Lower leg skin (tissue), 4 donors: Measurements from ENCODE around the gene TXNDC8. TPM values are rescaled to one million over a fixed set of nuclear protein-coding genes. Genes with fewer than 3 reads are reported as not detected.

Source experiments
- DNase-seq, 2 donors: peaks; one replicate each; pipeline ENCODE4 v3.0.0-alpha.2; 2019; ENCODE audit warnings: low spot score in 2 of 2
- H3K4me3 ChIP-seq: fragments of 200-600 bp; sonication (generic); 2 replicates; pipeline ENCODE4 v1.5.1; 2017; ENCODE audit warnings: mild to moderate bottlenecking, low read depth; ENCODE audit not compliant: poor library complexity, severe bottlenecking
- POLR2A ChIP-seq, 2 donors: fragments of 450-650 bp; IDR thresholded peaks; one replicate each; pipeline ENCODE4 v1.6.1; 2016 to 2017; ENCODE audit warnings: antibody characterized with exemption in 2 of 2, mild to moderate bottlenecking in 1 of 2, moderate library complexity in 1 of 2
- WGBS, 2 donors: methylation state at CpG; one replicate each; pipeline ENCODE4 v1.1.5; 2018; 5-methylcytosine and 5-hydroxymethylcytosine counted together
- intact Hi-C: fragments of 100-400 bp; cut with DNase I; formaldehyde crosslinking; loops from one replicate; pipeline ENCODE4 v1.15.0; 2023; ENCODE audit warnings: low total_unique reads
- total RNA-seq, 4 donors: library from RNA; depleted of rRNA; stranded (reverse); fragments of >200 nt; gene quantifications; one replicate each; pipeline ENCODE4 v1.1.0, GENCODE V29; 2016
- TF ChIP-seq, protein P1 (sequence below), 3 donors: fragments of 450-650 bp; IDR thresholded peaks; one replicate each; pipeline ENCODE4 v1.5.1; 2016; ENCODE audit warnings: antibody characterized with exemption in 3 of 3, mild to moderate bottlenecking in 3 of 3, moderate library complexity in 2 of 3

The TXNDC8 gene
- total RNA-seq, 4 donors from 2014 or later = not detected

DNA sequence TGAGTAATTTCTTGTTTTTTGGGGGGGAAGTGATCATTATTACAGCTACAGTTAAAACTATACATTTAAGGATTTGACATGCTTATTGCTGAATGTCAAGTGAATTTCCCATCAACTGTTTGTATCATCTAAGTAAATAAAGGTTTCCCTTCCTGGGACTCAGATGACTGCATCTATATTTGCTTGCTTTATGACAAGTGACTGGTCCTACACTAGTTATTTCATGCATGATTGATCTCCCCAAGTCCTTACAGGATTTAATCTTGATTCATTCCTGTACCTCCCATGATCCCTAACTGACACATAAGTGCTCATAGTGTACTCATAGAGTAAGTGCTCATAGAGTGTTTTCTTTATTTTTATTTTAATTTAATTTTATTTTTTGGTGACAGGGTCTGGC lies 2.8 kb downstream of the TXNDC8 start:
- no peak for DNase-seq
- intact Hi-C loops = no loop called here
- TF ChIP-seq POLR2A (IDR thresholded peaks at IDR 0.05) = no peak
- TF ChIP-seq, protein P1, sequence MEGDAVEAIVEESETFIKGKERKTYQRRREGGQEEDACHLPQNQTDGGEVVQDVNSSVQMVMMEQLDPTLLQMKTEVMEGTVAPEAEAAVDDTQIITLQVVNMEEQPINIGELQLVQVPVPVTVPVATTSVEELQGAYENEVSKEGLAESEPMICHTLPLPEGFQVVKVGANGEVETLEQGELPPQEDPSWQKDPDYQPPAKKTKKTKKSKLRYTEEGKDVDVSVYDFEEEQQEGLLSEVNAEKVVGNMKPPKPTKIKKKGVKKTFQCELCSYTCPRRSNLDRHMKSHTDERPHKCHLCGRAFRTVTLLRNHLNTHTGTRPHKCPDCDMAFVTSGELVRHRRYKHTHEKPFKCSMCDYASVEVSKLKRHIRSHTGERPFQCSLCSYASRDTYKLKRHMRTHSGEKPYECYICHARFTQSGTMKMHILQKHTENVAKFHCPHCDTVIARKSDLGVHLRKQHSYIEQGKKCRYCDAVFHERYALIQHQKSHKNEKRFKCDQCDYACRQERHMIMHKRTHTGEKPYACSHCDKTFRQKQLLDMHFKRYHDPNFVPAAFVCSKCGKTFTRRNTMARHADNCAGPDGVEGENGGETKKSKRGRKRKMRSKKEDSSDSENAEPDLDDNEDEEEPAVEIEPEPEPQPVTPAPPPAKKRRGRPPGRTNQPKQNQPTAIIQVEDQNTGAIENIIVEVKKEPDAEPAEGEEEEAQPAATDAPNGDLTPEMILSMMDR (IDR thresholded peaks at IDR 0.05) = no peak
- no peak overlapping the region for H3K4me3 ChIP-seq

DNA sequence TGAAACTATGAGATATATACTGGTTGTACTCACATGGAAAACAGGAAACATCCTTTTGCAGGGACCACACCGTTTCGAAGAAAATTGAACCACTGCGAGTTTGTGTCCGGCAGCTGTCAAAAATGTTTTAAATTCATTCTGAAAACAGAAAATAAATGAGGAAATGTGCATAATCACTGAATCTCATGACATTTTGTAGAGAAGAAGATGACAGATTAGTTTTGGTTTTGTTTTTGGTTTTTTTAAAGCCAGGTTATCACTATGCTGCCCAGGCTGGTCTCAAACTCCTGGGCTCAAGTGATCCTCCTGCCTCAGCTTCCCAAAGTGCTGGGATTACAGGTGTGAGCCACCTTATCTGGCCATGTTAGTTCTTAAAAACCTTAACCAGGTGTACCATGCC lies 3.5 kb downstream of the TXNDC8 start:
- H3K4me3 ChIP-seq = no peak overlapping the region
- no peak for DNase-seq
- 81 to 82% methylated on average over 4 of the region's 4 CpGs for WGBS, 2 donors
- TF ChIP-seq, protein P1 (IDR thresholded peaks at IDR 0.05) = no peak
- no peak for TF ChIP-seq POLR2A (IDR thresholded peaks at IDR 0.05)
- intact Hi-C loops = no loop called here

DNA sequence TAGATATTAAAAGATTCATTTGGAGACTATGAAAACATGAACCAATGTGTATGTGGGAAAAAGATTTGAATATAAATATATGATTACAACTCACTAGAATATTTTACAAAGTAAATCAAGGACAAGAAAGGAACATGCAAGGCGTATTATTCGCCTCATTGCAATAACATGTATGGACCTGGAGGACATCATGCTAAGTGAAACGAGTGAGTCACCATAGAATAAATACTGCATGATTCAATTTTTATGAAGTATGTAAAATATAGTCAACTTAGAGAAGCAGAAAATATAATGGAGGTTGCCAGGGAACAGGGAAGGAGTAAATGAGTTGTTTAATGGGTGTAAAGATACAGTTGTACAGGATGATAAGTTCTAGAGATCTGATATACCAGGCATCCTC lies 4.9 kb downstream of the TXNDC8 start:
- TF ChIP-seq, protein P1 (IDR thresholded peaks at IDR 0.05) = no peak
- TF ChIP-seq POLR2A (IDR thresholded peaks at IDR 0.05) = no peak
- H3K4me3 ChIP-seq = no peak overlapping the region
- 58 to 63% methylated on average over 3 of the region's 3 CpGs for WGBS, 2 donors
- intact Hi-C loops = no loop called here
- no peak for DNase-seq

DNA sequence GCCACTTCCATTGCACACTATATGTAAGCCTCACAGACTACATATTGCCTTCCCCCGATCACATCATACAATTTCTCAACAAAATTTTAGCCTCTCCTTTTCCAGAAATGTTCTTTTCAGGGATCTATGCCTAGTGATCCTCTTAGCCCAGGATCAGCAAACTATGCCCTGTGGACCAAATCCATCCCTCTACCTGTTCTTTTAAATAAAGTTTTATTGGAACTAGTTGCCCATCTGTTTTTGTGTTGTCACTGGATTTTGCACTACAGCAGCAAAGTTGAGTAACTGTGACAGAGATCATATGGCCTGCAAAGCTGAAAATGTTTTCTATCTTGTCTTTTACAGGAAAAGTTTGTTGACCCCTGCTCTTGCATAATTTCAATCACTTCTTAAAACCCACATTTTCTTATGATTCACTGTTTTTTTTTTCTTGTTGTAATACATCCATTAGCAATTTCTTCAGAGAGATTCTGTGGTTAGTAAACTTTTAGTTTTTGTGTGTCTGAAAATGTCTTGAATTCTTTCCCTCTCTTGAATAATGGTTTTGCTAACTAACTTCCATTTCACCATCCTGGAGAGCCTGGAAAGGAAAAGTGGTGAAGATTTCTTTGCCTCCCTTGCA lies 7.1 kb downstream of the TXNDC8 start:
- 94 to 97% methylated on average over 1 of the region's 1 CpG for WGBS, 2 donors
- no peak overlapping the region for H3K4me3 ChIP-seq
- DNase-seq = no peak
- intact Hi-C loops = no loop called here
- TF ChIP-seq, protein P1 (IDR thresholded peaks at IDR 0.05) = no peak
- no peak for TF ChIP-seq POLR2A (IDR thresholded peaks at IDR 0.05)

DNA sequence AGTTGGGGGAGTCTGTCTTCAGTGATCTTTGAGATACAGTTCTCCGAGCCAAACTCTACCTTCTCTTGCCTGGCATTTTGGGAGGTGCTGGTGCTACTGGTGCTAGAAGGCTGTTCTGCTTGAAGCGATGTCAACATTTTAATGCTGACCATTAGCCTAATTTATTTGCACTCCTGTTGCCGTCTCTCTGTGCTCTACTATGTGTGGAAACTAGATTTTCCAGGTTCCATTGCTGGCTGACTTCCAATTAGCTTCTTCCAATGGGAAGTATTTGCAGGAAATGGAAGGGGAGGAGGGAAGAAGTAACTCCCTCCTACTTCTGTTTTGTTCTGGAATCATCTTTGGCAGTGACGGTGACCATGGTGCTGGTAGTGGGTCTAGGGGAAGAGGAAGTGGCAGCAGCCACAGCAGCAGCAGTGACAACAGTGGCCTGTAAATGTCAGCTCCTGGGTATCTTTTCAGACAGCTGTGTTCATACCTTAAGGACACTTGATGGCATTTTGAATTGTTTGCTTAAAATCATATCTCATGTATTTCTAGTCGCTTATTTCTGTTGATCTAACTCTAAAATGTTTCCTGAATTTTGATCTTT lies 7.9 kb downstream of the TXNDC8 start:
- no peak for DNase-seq
- no peak for TF ChIP-seq POLR2A (IDR thresholded peaks at IDR 0.05)
- TF ChIP-seq, protein P1 (IDR thresholded peaks at IDR 0.05) = no peak
- no peak overlapping the region for H3K4me3 ChIP-seq
- intact Hi-C loops = no loop called here
- 69 to 77% methylated on average over 5 of the region's 5 CpGs for WGBS, 2 donors

DNA sequence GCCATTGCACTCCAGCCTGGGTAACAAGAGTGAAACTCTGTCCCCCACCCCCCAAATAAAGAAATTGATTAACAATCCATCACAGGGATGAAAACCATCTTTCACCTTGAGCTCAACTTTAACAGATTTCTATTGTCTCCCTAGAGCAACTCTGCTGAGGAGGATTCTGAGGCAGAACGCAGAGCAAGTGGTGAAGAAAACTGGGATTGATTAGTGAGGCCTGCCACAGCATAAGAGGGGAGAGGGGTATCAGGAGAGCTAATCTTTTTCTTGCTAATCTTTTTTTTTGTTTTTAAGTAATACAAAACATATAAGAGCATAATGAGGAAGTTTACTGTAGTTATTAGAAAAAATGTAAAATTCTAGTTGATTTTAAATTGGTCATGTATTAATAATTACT lies 8.9 kb downstream of the TXNDC8 start:
- intact Hi-C loops = no loop called here
- TF ChIP-seq, protein P1 (IDR thresholded peaks at IDR 0.05) = no peak
- TF ChIP-seq POLR2A (IDR thresholded peaks at IDR 0.05) = no peak
- no peak overlapping the region for H3K4me3 ChIP-seq
- 82 to 87% methylated on average over 1 of the region's 1 CpG for WGBS, 2 donors
- DNase-seq = no peak
